Astrocyte (in vitro differentiated cells and primary cell): ENCODE results near the gene GRIN2A. TPM values are rescaled to one million over a fixed set of nuclear protein-coding genes. Genes with fewer than 3 reads are reported as not detected.
A peak's percentile ranks its signal among the peaks of the same experiment; 100 is the strongest.

Experiments used
- DNase-seq: peaks from one replicate; pipeline ENCODE4 v3.0.0-alpha.2; 2010; ENCODE audit warnings: low read depth
- FAIRE-seq: peaks from 2 replicates; lab custom pipeline; 2011; peaks lifted over from hg19 to GRCh38; lab: Jason Lieb, UNC
- H2AFZ ChIP-seq: 2 replicates; pipeline ENCODE4 v1.6.0; 2012; ENCODE audit warnings: low read depth, low read length, inconsistent platforms
- H3K27ac ChIP-seq: 2 replicates; pipeline ENCODE4 v1.5.1; 2011; ENCODE audit warnings: low read depth, low read length, inconsistent platforms
- H3K27me3 ChIP-seq: 2 replicates; pipeline ENCODE4 v1.6.0; 2011; ENCODE audit warnings: low read length, inconsistent platforms; ENCODE audit not compliant: insufficient read depth
- H3K36me3 ChIP-seq: 2 replicates; pipeline ENCODE4 v1.5.1; 2011; ENCODE audit warnings: low read length, inconsistent platforms; ENCODE audit not compliant: insufficient read depth
- H3K4me1 ChIP-seq: 2 replicates; pipeline ENCODE4 v1.5.1; 2011; ENCODE audit warnings: low read length, inconsistent platforms; ENCODE audit not compliant: insufficient read depth
- H3K4me2 ChIP-seq: 2 replicates; pipeline ENCODE4 v1.6.0; 2012; ENCODE audit warnings: low read length, inconsistent platforms
- H3K4me3 ChIP-seq: 2 replicates; pipeline ENCODE4 v1.5.1; 2011; ENCODE audit warnings: low read depth, mild to moderate bottlenecking, low read length, inconsistent platforms; ENCODE audit not compliant: insufficient read depth
- H3K79me2 ChIP-seq: 2 replicates; pipeline ENCODE4 v1.6.0; 2012; ENCODE audit warnings: mild to moderate bottlenecking, low read length, inconsistent platforms; ENCODE audit not compliant: insufficient read depth
- H3K9ac ChIP-seq: 2 replicates; pipeline ENCODE4 v1.6.0; 2012; ENCODE audit warnings: mild to moderate bottlenecking, low read length, inconsistent platforms
- H3K9me3 ChIP-seq: 2 replicates; pipeline ENCODE4 v1.5.1; 2012; ENCODE audit warnings: low read depth, mild to moderate bottlenecking, low read length, inconsistent platforms; ENCODE audit not compliant: insufficient read depth
- H4K20me1 ChIP-seq: 2 replicates; pipeline ENCODE4 v1.6.0; 2012; ENCODE audit warnings: low read length, inconsistent platforms; ENCODE audit not compliant: insufficient read depth
- H3K27ac Mint-ChIP-seq: one replicate; pipeline ENCODE4 v1.8.0; 2021; ENCODE audit warnings: mild to moderate bottlenecking, mixed read lengths; ENCODE audit not compliant: unreplicated experiment
- H3K27me3 Mint-ChIP-seq: one replicate; pipeline ENCODE4 v1.8.0; 2021; ENCODE audit warnings: low read depth, mixed read lengths; ENCODE audit not compliant: unreplicated experiment
- H3K36me3 Mint-ChIP-seq: one replicate; pipeline ENCODE4 v1.8.0; 2021; ENCODE audit warnings: low read depth, mixed read lengths; ENCODE audit not compliant: unreplicated experiment
- H3K4me1 Mint-ChIP-seq: one replicate; pipeline ENCODE4 v1.8.0; 2021; ENCODE audit warnings: low read depth, mixed read lengths; ENCODE audit not compliant: unreplicated experiment
- H3K4me3 Mint-ChIP-seq: one replicate; pipeline ENCODE4 v1.8.0; 2021; ENCODE audit warnings: mild to moderate bottlenecking, moderate library complexity, mixed read lengths; ENCODE audit not compliant: unreplicated experiment
- H3K9me3 Mint-ChIP-seq: one replicate; pipeline ENCODE4 v1.8.0; 2021; ENCODE audit warnings: mild to moderate bottlenecking, mixed read lengths; ENCODE audit not compliant: unreplicated experiment
- EZH2 ChIP-seq: IDR thresholded peaks from 2 replicates; pipeline ENCODE4 v1.6.1; 2012; ENCODE audit warnings: mild to moderate bottlenecking, low read length, inconsistent platforms; ENCODE audit not compliant: insufficient read depth
- total RNA-seq: library from RNA; stranded (reverse); gene quantifications from 2 replicates; pipeline ENCODE4 v1.2.1, GENCODE V29; 2021
- TF ChIP-seq, protein P1 (sequence below): IDR thresholded peaks from 2 replicates; pipeline ENCODE4 v1.5.1; 2011; ENCODE audit warnings: low read depth, mild to moderate bottlenecking, inconsistent platforms, low read length, moderate library complexity; ENCODE audit not compliant: insufficient read depth

GRIN2A gene
- total RNA-seq, 1 donor from 2014 or later: 0.68 TPM

DNA sequence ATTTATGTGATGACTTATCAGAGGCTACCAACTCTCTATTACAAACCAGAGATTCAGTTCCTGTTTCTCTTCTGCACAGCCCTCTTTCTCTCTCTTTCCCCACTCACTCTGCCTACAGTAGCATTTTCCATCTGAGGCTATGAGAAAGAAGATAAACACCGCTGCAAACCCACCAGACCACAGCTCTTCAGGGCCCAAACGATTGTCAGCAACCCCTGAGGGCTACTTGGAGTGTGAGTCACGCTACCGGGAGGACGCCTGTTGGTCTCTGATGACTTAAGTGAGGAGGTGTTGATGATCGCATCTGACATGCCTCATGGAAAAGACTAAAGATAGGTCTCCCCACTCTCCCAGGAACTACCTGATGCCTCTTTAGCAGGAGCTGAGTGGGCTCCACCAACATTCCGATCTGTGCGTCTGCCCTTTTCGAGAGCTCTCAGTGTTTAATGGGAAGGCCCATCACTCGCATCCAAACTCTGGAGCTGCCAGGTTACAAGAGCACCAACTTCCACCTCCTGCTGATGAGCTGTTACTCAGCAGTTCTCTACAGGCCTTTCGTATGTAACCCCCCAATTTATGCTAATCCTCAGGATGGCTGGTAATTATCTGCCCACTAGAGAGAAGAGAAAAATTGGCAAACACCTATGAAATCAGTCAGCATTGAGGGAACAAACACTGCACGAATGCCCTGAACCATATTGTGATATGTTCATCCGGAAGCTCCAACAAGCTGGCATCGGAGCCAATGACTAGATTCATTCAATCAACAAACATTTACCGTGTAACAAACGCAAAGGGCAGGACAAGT, 9.2 kb downstream of the GRIN2A start:
- H3K4me1 Mint-ChIP-seq: peaks cover 14% of the 10 kb centered on the region
- H3K9me3 Mint-ChIP-seq: peaks cover 6% of the 10 kb centered on the region
- peaks cover 13% of the 10 kb centered on the region for H3K27me3 Mint-ChIP-seq
- H3K79me2 ChIP-seq: no peaks in the 10 kb centered on the region
- no peak for FAIRE-seq
- H2AFZ ChIP-seq: no peak overlapping the region
- no peak overlapping the region for H3K4me3 Mint-ChIP-seq
- DNase-seq: peak; percentile 98
- peaks cover 12% of the 10 kb centered on the region for H3K4me1 ChIP-seq
- peak overlapping the region; percentile 37 for H3K9ac ChIP-seq
- peak overlapping the region; percentile 54 for H3K27ac ChIP-seq
- TF ChIP-seq EZH2: no peak
- TF ChIP-seq, protein P1, sequence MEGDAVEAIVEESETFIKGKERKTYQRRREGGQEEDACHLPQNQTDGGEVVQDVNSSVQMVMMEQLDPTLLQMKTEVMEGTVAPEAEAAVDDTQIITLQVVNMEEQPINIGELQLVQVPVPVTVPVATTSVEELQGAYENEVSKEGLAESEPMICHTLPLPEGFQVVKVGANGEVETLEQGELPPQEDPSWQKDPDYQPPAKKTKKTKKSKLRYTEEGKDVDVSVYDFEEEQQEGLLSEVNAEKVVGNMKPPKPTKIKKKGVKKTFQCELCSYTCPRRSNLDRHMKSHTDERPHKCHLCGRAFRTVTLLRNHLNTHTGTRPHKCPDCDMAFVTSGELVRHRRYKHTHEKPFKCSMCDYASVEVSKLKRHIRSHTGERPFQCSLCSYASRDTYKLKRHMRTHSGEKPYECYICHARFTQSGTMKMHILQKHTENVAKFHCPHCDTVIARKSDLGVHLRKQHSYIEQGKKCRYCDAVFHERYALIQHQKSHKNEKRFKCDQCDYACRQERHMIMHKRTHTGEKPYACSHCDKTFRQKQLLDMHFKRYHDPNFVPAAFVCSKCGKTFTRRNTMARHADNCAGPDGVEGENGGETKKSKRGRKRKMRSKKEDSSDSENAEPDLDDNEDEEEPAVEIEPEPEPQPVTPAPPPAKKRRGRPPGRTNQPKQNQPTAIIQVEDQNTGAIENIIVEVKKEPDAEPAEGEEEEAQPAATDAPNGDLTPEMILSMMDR: no peak
- H4K20me1 ChIP-seq: no peaks in the 10 kb centered on the region
- no peaks in the 10 kb centered on the region for H3K27me3 ChIP-seq
- no peak overlapping the region for H3K27ac Mint-ChIP-seq
- H3K4me3 ChIP-seq: no peak overlapping the region
- no peaks in the 10 kb centered on the region for H3K36me3 ChIP-seq
- no peaks in the 10 kb centered on the region for H3K36me3 Mint-ChIP-seq
- H3K4me2 ChIP-seq: peak overlapping the region; percentile 52
- no peaks in the 10 kb centered on the region for H3K9me3 ChIP-seq

DNA sequence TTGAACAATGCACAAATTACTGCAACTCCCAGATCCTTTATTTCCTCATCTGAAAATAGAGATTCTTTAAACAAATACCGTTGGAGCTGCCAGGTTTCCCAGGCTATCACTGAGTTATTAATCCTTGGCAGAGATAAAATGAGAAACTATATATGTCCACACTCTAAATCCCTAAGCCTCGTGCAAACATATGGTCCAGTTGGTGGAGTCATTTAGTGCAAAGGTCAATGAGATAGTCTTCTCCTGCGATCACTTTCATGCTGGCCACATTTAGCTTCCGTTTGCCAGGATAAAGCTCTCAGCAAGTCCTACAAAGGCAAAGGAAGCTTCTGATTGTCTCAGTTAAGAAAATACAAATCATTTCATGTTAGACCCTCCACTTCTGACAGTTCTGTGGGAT, 11.0 kb downstream of the GRIN2A start:
- Histone ChIP-seq H3K4me2 (no peak overlapping the region), H3K27me3 (no peaks in the 10 kb centered on the region), H3K4me1 (peaks cover 12% of the 10 kb centered on the region), H3K27ac (no peak overlapping the region), H4K20me1 (no peaks in the 10 kb centered on the region), H3K9me3 (no peaks in the 10 kb centered on the region), H3K36me3 (no peaks in the 10 kb centered on the region), H3K79me2 (no peaks in the 10 kb centered on the region), H3K4me3 (no peak overlapping the region), H2AFZ (no peak overlapping the region), H3K9ac (no peak overlapping the region)
- Mint-ChIP-seq H3K36me3 (peaks cover 2% of the 10 kb centered on the region), H3K27me3 (peaks cover 10% of the 10 kb centered on the region), H3K4me1 (peaks cover 15% of the 10 kb centered on the region), H3K9me3 (peaks cover 2% of the 10 kb centered on the region), H3K27ac (no peak overlapping the region), H3K4me3 (no peak overlapping the region)
- FAIRE-seq (no peak), DNase-seq (no peak)
- TF ChIP-seq, protein P1: no peak
- no peak for TF ChIP-seq EZH2

DNA sequence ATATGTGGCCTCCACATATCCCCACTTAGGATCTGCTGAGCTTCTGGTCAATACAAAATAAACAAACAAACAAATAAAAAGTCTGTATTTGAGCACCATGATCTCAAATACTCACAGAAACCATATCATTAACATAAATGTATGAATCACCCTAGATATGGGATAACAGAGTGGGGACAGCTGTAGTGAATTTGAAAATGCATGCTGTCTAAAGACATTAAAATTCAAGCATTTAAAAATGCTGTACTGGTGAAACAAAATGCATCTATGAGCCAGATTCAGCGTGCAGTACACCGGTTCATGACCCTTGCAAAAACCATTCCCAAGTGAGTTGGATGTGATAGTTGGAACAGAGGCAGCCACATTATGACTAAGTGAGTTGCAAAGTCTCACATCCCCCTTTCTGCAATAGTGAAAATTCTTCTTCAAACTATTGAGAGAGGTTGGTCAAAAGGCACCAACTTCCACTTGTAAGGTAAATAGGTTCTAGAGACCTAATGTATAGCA, 12.3 kb downstream of the GRIN2A start:
- H3K27me3 ChIP-seq: no peaks in the 10 kb centered on the region
- Mint-ChIP-seq H3K36me3 (peaks cover 2% of the 10 kb centered on the region), H3K27me3 (peaks cover 11% of the 10 kb centered on the region), H3K4me3 (no peak overlapping the region), H3K9me3 (peaks cover 2% of the 10 kb centered on the region), H3K27ac (no peak overlapping the region), H3K4me1 (peaks cover 15% of the 10 kb centered on the region)
- H4K20me1 ChIP-seq: no peaks in the 10 kb centered on the region
- no peaks in the 10 kb centered on the region for H3K9me3 ChIP-seq
- H3K4me1 ChIP-seq: peaks cover 12% of the 10 kb centered on the region
- no peak for FAIRE-seq
- H3K79me2 ChIP-seq: no peaks in the 10 kb centered on the region
- H3K36me3 ChIP-seq: no peaks in the 10 kb centered on the region
- DNase-seq: peak; percentile 60
- no peak overlapping the region for H3K9ac ChIP-seq
- no peak overlapping the region for H3K27ac ChIP-seq
- H3K4me3 ChIP-seq: no peak overlapping the region
- H3K4me2 ChIP-seq: no peak overlapping the region
- H2AFZ ChIP-seq: no peak overlapping the region
- TF ChIP-seq, protein P1: no peak
- TF ChIP-seq EZH2: no peak
